SK-N-SH treated with all-trans-retinoic acid at 6 μM for 48 hours (cell line): ENCODE results near the gene CPXM2.

Experiments
- ARNTL ChIP-seq: fragments of 450-650 bp; formaldehyde crosslinking; IDR thresholded peaks from 2 replicates; pipeline ENCODE4 v1.5.0; 2020; ENCODE audit warnings: low read depth, mild to moderate bottlenecking, moderate library complexity, borderline replicate concordance
- BACH2 ChIP-seq: fragments of 250-450 bp; sonication (Bioruptor Pico); IDR thresholded peaks from 2 replicates; pipeline ENCODE4 v1.9.0; 2021; ENCODE audit warnings: mild to moderate bottlenecking, borderline replicate concordance
- ESRRG ChIP-seq: fragments of 250-450 bp; sonication (Bioruptor Pico); IDR thresholded peaks from 2 replicates; pipeline ENCODE4 v1.6.1; 2021; ENCODE audit warnings: mild to moderate bottlenecking
- OSR1 ChIP-seq: fragments of 250-450 bp; sonication (Bioruptor Pico); IDR thresholded peaks from 2 replicates; pipeline ENCODE4 v1.8.0; 2022; ENCODE audit warnings: moderate library complexity, mild to moderate bottlenecking, inconsistent platforms
- POU6F1 ChIP-seq: fragments of 250-450 bp; sonication (Bioruptor Pico); IDR thresholded peaks from 2 replicates; pipeline ENCODE4 v1.8.0; 2021; ENCODE audit warnings: low read depth, mild to moderate bottlenecking, moderate library complexity, borderline replicate concordance
- PPARA ChIP-seq: fragments of 250-450 bp; sonication (Bioruptor Pico); IDR thresholded peaks from 2 replicates; pipeline ENCODE4 v1.5.0; 2020; ENCODE audit warnings: mild to moderate bottlenecking, borderline replicate concordance
- SNAI2 ChIP-seq: fragments of 250-450 bp; sonication (Bioruptor Pico); IDR thresholded peaks from 2 replicates; pipeline ENCODE4 v1.5.0; 2020; ENCODE audit warnings: mild to moderate bottlenecking, moderate library complexity
- TOX ChIP-seq: fragments of 250-450 bp; sonication (Bioruptor Pico); IDR thresholded peaks from 2 replicates; pipeline ENCODE4 v1.8.0; 2021; ENCODE audit warnings: mild to moderate bottlenecking, moderate library complexity, borderline replicate concordance
- ZC3H10 ChIP-seq: fragments of 250-450 bp; sonication (Bioruptor Pico); IDR thresholded peaks from 2 replicates; pipeline ENCODE4 v1.5.1; 2021; ENCODE audit warnings: mild to moderate bottlenecking, moderate library complexity
- ZFP30 ChIP-seq: fragments of 450-650 bp; formaldehyde crosslinking; IDR thresholded peaks from 2 replicates; pipeline ENCODE4 v1.5.0; 2022; ENCODE audit warnings: mild to moderate bottlenecking, moderate library complexity
- ZNF565 ChIP-seq: fragments of 450-650 bp; formaldehyde crosslinking; conservative IDR thresholded peaks from 2 replicates; pipeline ENCODE4 v1.5.0; 2020; ENCODE audit warnings: low read depth, mild to moderate bottlenecking, moderate library complexity
- TF ChIP-seq, protein P1 (sequence below): fragments of 250-450 bp; sonication (Bioruptor Pico); IDR thresholded peaks from 2 replicates; pipeline ENCODE4 v1.5.1; 2021; ENCODE audit warnings: mild to moderate bottlenecking, moderate library complexity
- TF ChIP-seq, protein P2 (sequence below): fragments of 250-450 bp; sonication (Bioruptor Pico); IDR thresholded peaks from 2 replicates; pipeline ENCODE4 v1.8.0; 2020; ENCODE audit warnings: mild to moderate bottlenecking, moderate library complexity, borderline replicate concordance

GRCh38 chr10:123808286-123808685 is 83.3 kb downstream of the CPXM2 start:
- no peak for TF ChIP-seq POU6F1
- TF ChIP-seq, protein P1, sequence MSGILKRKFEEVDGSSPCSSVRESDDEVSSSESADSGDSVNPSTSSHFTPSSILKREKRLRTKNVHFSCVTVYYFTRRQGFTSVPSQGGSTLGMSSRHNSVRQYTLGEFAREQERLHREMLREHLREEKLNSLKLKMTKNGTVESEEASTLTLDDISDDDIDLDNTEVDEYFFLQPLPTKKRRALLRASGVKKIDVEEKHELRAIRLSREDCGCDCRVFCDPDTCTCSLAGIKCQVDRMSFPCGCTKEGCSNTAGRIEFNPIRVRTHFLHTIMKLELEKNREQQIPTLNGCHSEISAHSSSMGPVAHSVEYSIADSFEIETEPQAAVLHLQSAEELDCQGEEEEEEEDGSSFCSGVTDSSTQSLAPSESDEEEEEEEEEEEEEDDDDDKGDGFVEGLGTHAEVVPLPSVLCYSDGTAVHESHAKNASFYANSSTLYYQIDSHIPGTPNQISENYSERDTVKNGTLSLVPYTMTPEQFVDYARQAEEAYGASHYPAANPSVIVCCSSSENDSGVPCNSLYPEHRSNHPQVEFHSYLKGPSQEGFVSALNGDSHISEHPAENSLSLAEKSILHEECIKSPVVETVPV (CRISPR knock-in tag) = no peak
- TF ChIP-seq ARNTL = no peak
- no peak for TF ChIP-seq ZFP30
- TF ChIP-seq PPARA = no peak
- no peak for TF ChIP-seq ESRRG (CRISPR knock-in tag)
- TF ChIP-seq ZC3H10 (CRISPR knock-in tag) = no peak
- TF ChIP-seq, protein P2, sequence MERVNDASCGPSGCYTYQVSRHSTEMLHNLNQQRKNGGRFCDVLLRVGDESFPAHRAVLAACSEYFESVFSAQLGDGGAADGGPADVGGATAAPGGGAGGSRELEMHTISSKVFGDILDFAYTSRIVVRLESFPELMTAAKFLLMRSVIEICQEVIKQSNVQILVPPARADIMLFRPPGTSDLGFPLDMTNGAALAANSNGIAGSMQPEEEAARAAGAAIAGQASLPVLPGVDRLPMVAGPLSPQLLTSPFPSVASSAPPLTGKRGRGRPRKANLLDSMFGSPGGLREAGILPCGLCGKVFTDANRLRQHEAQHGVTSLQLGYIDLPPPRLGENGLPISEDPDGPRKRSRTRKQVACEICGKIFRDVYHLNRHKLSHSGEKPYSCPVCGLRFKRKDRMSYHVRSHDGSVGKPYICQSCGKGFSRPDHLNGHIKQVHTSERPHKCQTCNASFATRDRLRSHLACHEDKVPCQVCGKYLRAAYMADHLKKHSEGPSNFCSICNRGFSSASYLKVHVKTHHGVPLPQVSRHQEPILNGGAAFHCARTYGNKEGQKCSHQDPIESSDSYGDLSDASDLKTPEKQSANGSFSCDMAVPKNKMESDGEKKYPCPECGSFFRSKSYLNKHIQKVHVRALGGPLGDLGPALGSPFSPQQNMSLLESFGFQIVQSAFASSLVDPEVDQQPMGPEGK (CRISPR knock-in tag) = no peak
- no peak for TF ChIP-seq BACH2 (CRISPR knock-in tag)
- TF ChIP-seq ZNF565 (CRISPR knock-in tag) = no peak
- no peak for TF ChIP-seq OSR1 (CRISPR knock-in tag)
- TF ChIP-seq TOX = no peak
- no peak for TF ChIP-seq SNAI2 (CRISPR knock-in tag)
